Lower lobe of right lung (tissue), 2 donors: ENCODE data around the gene ARNT2. TPM values are rescaled to one million over a fixed set of nuclear protein-coding genes. Genes with fewer than 3 reads are reported as not detected.

Experiments used
- ATAC-seq, 2 donors: fragments of 200-7000 bp; cut with Tn5 transposase; one replicate each; pipeline ENCODE4 v1.9.1; 2020 to 2022; ENCODE audit warnings: mild to moderate bottlenecking in 2 of 2, moderate library complexity in 2 of 2
- DNase-seq: peaks from one replicate; pipeline ENCODE4 v3.0.0-alpha.2; 2020
- H3K27ac ChIP-seq: fragments of 200-600 bp; one replicate; pipeline ENCODE4 v1.8.0; 2022
- H3K27me3 ChIP-seq: fragments of 200-600 bp; one replicate; pipeline ENCODE4 v1.8.0; 2022; ENCODE audit warnings: low read depth
- H3K36me3 ChIP-seq: fragments of 200-600 bp; one replicate; pipeline ENCODE4 v1.8.0; 2022; ENCODE audit warnings: mild to moderate bottlenecking
- H3K4me1 ChIP-seq: fragments of 200-600 bp; one replicate; pipeline ENCODE4 v1.8.0; 2022
- H3K4me3 ChIP-seq: fragments of 200-600 bp; one replicate; pipeline ENCODE4 v1.8.0; 2022; ENCODE audit warnings: mild to moderate bottlenecking
- H3K9me3 ChIP-seq: fragments of 200-600 bp; one replicate; pipeline ENCODE4 v1.8.0; 2022
- intact Hi-C: fragments of 100-400 bp; cut with DNase I; formaldehyde crosslinking; loops from one replicate; pipeline ENCODE4 v1.11.0; 2022
- total RNA-seq: library from RNA; stranded (reverse); fragmentation: NEBNext Ultra II Directional; extraction: Animal tissue kit (Norgen Biotek cat#: 25700); gene quantifications from one replicate; pipeline ENCODE4 v1.2.1, GENCODE V29; 2021
- TF ChIP-seq, protein P1 (sequence below): fragments of 200-600 bp; IDR thresholded peaks from one replicate; pipeline ENCODE4 v1.8.0; 2022; ENCODE audit warnings: antibody characterized with exemption, mild to moderate bottlenecking
- donor health status: DM: no; HTN: yes; CAD: no; lungs with severe emphysema.

ARNT2 gene
- total RNA-seq, 1 donor from 2014 or later, result 11.4 TPM

DNA sequence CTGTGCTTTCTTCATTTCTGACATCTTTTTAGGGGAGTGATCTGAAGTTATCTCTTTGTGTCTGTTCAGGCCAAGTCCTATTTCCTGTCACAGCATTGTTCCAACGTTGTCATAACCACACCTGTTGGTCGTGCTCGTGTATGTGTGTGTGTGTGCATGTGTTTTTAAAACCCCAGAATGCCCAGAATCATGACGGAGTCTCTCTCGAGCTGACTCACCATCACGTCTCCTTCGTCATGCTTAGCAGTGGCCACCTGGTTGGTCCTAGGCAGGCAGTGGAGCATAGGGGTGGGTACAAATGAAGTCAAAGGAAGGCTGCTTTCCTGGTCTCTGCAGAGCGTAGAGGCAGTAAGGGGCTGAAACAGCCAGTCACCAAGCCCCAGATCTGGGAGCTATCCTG, 164.1 kb downstream of the ARNT2 start:
- Histone ChIP-seq H3K4me3 (no peak overlapping the region), H3K27me3 (no peaks in the 10 kb centered on the region), H3K4me1 (peaks cover 13% of the 10 kb centered on the region), H3K9me3 (no peaks in the 10 kb centered on the region), H3K27ac (no peak overlapping the region), H3K36me3 (no peaks in the 10 kb centered on the region)
- TF ChIP-seq, protein P1, sequence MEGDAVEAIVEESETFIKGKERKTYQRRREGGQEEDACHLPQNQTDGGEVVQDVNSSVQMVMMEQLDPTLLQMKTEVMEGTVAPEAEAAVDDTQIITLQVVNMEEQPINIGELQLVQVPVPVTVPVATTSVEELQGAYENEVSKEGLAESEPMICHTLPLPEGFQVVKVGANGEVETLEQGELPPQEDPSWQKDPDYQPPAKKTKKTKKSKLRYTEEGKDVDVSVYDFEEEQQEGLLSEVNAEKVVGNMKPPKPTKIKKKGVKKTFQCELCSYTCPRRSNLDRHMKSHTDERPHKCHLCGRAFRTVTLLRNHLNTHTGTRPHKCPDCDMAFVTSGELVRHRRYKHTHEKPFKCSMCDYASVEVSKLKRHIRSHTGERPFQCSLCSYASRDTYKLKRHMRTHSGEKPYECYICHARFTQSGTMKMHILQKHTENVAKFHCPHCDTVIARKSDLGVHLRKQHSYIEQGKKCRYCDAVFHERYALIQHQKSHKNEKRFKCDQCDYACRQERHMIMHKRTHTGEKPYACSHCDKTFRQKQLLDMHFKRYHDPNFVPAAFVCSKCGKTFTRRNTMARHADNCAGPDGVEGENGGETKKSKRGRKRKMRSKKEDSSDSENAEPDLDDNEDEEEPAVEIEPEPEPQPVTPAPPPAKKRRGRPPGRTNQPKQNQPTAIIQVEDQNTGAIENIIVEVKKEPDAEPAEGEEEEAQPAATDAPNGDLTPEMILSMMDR, result no peak
- intact Hi-C loops, result loop anchor here (5.0 kb wide), 1 partner anchor 209 kb away; the partner anchor contains the start of gene CEMIP
- no peak for DNase-seq
- no peak for ATAC-seq

DNA sequence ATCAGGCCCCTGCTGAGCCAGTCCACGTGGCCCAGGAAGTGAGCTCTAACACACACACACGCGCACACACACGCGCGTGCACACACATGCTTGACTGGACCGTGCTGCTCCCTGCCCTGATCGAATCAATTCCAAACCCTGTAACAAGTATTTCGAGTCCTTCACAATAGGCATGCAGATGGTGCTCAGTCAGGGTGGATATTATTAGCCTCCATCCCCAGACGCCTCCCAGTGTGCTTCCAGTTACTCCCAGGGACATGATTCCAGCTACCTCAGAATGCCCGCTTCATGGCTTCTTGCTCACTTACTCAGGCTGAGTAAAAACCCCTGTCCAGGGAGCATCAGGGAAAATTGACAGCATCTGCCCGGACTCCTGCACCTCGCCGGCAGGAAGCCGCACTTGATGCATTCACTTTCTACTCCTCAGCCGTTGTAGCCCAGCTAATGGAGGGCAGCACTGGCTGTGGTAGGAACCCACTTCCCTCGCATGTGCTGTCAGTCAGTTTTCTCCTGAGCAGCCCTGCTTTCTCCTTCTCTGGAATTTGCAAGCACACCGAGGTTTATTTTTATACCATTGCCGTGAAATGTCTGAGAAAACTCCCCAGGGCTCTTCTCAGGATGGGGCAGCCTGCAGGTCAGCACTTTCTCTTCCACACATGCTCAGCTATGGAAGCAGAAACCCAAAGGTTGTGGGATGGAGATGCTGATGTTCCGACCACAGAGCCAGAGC, 164.9 kb downstream of the ARNT2 start:
- no peak overlapping the region for H3K27ac ChIP-seq

DNA sequence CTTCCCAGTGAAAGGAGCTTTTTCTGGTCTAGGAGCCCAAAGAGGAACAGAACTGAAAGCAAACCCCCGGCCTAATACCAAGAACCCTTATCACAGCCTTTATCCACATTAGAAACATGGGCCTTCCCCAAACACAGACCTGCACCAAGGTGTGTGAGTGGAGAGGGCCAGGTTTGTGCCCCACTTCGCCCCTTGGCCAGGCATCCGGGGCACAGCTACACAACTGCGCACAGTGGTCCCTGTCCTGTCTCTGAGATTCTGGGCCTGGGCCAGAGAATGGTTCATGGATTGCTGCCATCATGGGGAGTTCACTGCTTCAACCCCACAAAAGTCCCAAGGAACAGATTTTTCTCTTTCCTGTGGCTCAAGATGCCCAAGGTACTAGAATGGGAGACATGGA, 165.5 kb downstream of the ARNT2 start:
- H3K4me3 ChIP-seq, result no peak overlapping the region
- intact Hi-C loops, result loop anchor here (5.0 to 10.0 kb wide), 2 partner anchors 125 to 208 kb away; partner anchors contain the start of genes ABHD17C and CEMIP
- TF ChIP-seq, protein P1, result no peak
- H3K36me3 ChIP-seq, result no peaks in the 10 kb centered on the region
- ATAC-seq (no peak), DNase-seq (no peak)
- H3K27me3 ChIP-seq, result no peaks in the 10 kb centered on the region
- no peaks in the 10 kb centered on the region for H3K9me3 ChIP-seq
- no peak overlapping the region for H3K27ac ChIP-seq
- H3K4me1 ChIP-seq, result peaks cover 10% of the 10 kb centered on the region

More for the DNA sequence above, 164.9 kb downstream of the ARNT2 start:
- TF ChIP-seq, protein P1, result no peak
- ATAC-seq (no peak), DNase-seq (no peak)
- H3K36me3 ChIP-seq, result no peaks in the 10 kb centered on the region
- H3K4me1 ChIP-seq, result peaks cover 10% of the 10 kb centered on the region
- no peaks in the 10 kb centered on the region for H3K9me3 ChIP-seq
- no peak overlapping the region for H3K4me3 ChIP-seq
- intact Hi-C loops, result loop anchor here (5.0 kb wide), 1 partner anchor 208 kb away; the partner anchor contains the start of gene CEMIP
- no peaks in the 10 kb centered on the region for H3K27me3 ChIP-seq

DNA sequence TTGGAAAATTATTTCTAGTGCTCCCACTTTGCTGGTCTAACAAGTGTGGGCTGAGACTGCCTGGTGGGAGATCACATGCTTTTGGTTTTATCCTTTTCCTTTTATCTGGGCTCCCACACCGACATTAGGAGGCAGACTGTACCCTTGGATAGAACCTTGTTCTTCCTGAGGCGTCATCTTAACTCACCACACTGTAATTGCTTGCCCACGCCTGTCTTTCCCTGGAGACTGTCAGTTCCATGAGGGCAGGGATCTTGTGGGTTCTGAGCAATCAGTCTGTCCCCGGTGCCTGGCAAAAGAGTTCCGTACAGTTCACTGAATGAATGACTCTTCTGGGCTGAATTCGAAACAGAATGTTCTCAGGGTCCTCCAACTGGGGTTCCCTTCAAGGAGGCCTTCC, 166.4 kb downstream of the ARNT2 start:
- Histone ChIP-seq H3K4me3 (no peak overlapping the region), H3K27me3 (no peaks in the 10 kb centered on the region), H3K27ac (no peak overlapping the region), H3K9me3 (no peaks in the 10 kb centered on the region), H3K4me1 (peaks cover 10% of the 10 kb centered on the region), H3K36me3 (no peaks in the 10 kb centered on the region)
- TF ChIP-seq, protein P1, result no peak
- intact Hi-C loops, result loop anchor here (10.0 kb wide), 1 partner anchor 124 kb away; the partner anchor contains the start of gene ABHD17C
- DNase-seq, result no peak
- ATAC-seq, result no peak

DNA sequence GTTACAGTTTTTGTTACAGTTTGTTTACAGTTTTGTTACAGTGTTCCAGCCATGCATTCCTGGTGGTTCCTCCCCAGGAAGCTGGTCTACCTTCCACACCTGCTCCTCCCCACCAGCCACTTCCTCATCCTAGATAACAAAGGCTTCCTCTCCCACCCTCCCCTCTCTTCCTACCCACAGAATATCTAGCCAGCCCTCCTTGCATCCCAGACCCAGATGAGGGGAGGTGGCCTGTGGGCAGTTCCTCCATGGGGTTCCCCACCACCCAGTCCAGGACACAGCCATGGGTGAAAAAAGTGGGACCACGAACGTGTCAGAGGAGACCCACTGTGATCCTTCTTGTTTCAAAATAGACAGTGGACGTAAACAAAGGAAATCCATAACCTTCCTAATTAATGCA, 168.2 kb downstream of the ARNT2 start:
- Histone ChIP-seq H3K9me3 (no peaks in the 10 kb centered on the region), H3K27me3 (no peaks in the 10 kb centered on the region), H3K27ac (no peak overlapping the region), H3K4me3 (no peak overlapping the region), H3K36me3 (peaks cover 8% of the 10 kb centered on the region), H3K4me1 (peaks cover 8% of the 10 kb centered on the region)
- no peak for DNase-seq
- ATAC-seq, result no peak
- intact Hi-C loops, result loop anchor here (10.0 kb wide), 1 partner anchor 122 kb away; the partner anchor contains the start of gene ABHD17C
- TF ChIP-seq, protein P1, result no peak
